Measurements from ENCODE around the gene RAET1L. TPM values are rescaled to one million over a fixed set of nuclear protein-coding genes. Genes with fewer than 3 reads are reported as not detected.
"Not testable (repeated sequence)": the region's sequence is repeated elsewhere in the genome, so short reads cannot be mapped to it uniquely, and the experiment has no call there.

The RAET1L gene, protein sequence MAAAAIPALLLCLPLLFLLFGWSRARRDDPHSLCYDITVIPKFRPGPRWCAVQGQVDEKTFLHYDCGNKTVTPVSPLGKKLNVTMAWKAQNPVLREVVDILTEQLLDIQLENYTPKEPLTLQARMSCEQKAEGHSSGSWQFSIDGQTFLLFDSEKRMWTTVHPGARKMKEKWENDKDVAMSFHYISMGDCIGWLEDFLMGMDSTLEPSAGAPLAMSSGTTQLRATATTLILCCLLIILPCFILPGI
- polyA plus RNA-seq (2013, experiment 1 of 2; ENCODE audit: insufficient read length), result not detected
- polyA plus RNA-seq (2013, experiment 2 of 2; ENCODE audit: insufficient read length), result not detected

DNA sequence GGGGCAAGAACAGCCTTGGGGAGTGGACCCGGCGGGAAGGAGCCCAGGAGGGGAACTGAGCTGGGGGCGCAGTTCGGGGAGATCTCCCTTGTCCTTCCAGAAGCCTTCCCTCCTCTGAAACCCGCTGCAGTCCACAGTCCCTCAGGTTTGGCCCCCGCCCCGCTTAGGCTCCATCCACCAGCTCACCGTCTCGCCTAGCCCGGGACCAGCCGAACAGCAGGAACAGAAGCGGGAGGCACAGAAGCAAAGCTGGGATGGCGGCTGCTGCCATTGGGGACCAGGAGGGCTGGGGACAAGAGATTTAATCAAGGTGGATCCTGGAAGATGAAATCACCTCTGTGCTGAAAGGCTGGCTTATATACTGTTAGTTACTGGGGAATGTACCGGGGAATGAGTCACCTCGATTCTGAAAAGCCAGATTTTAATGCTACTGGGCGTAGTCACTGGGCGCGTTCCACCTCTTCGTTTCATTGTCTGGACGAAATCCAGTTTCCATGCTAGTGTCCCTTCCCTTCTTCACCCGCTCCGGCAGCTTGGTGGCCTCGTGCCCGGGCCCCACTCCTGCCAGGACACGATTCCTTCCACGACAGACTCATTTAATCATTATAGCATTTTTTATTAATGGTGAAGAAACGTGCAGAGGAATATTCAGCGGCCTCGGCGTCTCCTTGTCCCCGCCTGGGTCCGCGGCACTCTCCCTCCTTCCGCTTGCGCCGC is at the start of gene RAET1L:
Gene RAET1L, minus strand, starts transcription at position 332 of the 717 bp plus-strand sequence. Its CDS starts 61 bp downstream, at position 271.
- peak; percentile 44 for DNase-seq

DNA sequence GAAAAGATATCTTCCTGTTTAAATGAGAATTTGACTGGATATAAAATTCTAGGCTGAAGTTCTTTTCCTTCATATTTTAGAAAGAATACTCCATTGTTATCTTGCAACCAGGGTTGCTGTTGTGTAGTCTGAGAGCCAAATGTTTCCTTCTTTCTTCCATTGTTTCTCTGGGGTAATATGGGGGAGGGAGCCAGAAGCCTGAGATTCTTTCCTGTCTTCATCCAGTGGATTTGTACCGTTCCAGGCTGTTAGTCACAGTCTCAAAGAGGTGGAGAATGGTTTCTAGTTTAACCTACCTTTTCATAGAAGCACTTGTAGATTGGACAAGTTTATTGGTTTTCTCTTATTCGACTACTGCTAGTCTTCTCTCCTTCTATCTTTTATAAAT is 49.7 kb upstream of the RAET1L start:
- DNase-seq, result no peak

- DNase-seq, result not testable (repeated sequence)
Measured at GRCh38 chr6:150074396-150075033, 49.2 kb upstream of the RAET1L start.

DNA sequence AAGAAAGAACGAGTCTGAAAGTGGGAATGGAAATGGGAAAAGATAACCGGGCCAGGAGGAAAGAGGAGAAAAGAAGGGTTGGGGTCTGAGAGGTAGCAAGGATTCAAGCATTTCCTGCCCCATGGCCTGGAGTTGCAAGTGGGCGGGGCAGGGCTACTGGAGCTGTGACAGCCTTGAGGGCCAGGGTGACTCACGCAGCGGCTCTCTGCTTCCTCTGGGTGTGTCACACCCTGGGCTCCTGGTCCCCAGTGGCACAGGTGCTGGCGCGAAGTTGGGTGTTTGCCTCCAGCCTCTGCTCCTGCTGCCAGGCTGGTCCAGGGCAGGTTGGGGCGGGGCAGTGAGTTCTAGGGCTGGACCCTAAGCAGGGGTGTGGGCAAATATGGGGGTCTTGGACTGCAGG is 46.9 kb upstream of the RAET1L start:
- DNase-seq, result peak; percentile 28

DNA sequence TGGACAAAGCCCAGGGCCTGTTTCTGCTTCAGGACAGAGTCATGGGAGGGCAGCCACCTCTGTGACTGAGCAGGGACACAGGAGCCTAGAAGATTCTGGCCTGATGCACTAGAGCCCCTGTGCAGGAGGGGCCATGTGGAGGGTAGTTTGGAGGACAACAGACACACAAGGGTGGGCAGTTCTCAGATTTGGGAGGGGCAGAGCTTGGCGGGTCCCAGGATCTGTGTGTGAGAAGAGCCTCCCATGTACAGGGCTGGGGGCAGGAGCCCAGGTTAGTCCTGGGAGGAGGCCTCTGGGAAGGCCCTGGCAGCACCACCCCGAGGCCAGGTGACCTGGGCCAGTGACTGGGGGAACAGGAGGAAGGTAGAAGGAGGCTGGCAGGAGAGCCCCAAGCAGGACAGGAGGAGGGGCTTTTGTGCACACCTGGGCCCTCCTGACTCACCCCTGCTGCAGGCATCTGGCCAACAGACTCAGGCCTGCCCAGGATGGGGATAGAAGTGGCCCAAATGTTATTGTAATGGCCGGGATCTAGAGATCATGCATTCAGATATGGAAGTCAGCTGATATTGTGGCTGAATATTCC is 45.0 kb upstream of the RAET1L start:
- DNase-seq, result no peak

DNA sequence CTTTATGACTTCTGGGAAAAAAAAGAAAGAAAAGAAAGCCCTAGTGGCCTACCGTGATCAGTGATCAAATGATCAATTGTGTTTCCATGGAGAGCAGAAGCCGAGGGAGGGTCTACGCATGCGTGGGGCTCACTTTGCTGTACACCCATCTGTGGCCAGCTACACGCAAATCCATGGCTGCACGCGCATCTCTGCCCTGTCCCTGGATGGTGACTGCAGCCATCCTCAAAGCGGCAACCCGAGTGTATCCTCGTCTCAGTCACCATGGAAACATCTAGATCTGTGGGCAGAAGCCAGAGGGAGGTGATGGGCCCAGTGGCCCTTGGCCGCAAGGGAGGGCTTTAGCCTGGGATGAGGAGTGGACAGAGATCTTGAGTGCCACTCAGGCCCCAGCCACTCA is 44.4 kb upstream of the RAET1L start:
- DNase-seq, result no peak

GRCh38 chr6:150068720-150069648 is 43.7 kb upstream of the RAET1L start, which contains the start of gene ULBP3:
Gene ULBP3 (minus strand): TSS chr6:150069121. CDS start chr6:150069066, 55 bp downstream.
- peak; percentile 97 for DNase-seq

- DNase-seq, result no peak
Measured at GRCh38 chr6:150068151-150068550, 42.8 kb upstream of the RAET1L start.

DNA sequence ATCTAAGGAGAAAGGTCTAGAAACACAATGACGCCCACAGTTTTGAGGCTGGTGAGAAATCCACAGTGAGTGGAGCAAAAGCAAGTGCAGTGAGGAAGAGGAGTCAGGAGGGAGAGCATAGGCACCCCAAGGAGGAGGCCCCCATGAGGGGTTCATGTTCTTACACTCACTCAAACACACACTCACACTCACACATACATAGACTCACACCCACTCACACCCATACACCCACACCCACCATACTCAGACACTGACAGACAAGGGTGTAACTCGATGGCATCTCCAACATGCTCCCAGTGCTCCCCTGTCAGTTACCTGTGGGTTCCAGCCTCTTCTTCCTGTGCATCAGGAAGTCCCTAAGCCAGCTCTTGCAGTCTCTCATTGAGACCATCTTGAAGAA is 39.8 kb upstream of the RAET1L start:
- DNase-seq, result no peak

DNA sequence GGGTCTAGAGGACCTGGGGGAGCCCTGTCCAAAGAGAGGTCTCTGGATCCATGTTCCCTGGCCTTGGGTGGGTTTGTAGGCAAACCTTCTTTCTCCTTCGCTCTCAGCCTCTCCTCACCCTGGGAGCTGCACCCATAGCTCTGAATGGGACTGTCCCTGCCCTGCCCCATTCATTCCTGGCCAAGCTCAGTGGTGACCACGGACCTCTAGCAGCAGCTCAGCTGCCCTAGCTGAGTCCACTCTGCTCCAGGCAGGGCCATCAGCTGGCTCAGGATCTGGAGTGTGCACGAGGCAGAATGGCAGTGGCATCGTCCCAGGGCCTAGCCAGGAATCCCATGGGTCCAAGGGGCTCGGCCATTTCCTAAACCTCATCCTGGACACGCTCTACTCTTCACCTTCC is 38.3 kb upstream of the RAET1L start:
- DNase-seq, result no peak

- DNase-seq, result not testable (repeated sequence)
Measured at GRCh38 chr6:150059973-150060372, 34.6 kb upstream of the RAET1L start.

GRCh38 chr6:150058986-150059385 is 33.7 kb upstream of the RAET1L start:
- DNase-seq, result no peak

- DNase-seq, result no peak
Measured at GRCh38 chr6:150058231-150058792, 33.0 kb upstream of the RAET1L start.

DNA sequence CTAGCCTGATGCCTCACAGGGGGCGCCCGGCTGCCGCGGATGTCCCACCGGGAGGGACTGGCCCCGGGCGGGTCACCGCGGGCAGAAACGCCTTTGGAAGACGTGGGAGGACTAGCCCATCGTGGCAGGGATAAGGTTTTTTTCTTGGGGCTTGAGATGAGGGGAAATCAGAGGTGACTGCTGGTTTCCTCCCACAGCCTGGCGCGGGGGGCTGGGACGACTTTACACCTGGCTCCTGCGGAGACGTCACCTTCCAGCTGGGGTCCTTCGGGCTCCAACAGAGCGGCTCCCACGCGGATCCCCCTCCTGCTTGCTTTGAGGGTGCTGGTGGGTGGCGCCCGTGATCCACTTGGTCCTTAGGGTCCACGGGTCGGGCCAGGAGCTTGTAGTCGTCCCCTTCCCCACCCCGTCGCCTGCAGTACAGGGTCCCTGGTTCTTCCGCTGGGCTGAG is 32.2 kb upstream of the RAET1L start:
- DNase-seq, result no peak

GRCh38 chr6:150056916-150057315 is 31.6 kb upstream of the RAET1L start:
- DNase-seq, result no peak

GRCh38 chr6:150056156-150056555 is 30.8 kb upstream of the RAET1L start:
- no peak for DNase-seq

DNA sequence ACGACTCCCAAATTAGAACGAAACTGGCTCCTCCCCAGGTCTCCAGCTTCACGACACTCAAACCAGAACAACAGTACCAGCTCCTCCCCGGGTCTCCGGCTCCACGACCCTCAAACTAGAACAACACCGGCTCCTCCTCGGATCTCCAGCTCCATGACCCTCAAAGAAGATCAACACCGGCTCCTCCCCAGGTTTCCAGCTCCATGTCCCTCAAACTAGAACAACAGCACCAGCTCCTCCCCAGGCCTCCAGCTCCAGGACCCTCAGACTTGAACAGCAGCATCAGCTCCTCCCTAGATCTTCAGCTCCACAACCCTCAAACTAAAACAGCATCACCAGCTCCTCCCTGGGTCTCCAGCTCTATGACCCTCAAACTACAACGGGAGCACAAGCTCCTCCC is 29.8 kb upstream of the RAET1L start:
- DNase-seq, result no peak

DNA sequence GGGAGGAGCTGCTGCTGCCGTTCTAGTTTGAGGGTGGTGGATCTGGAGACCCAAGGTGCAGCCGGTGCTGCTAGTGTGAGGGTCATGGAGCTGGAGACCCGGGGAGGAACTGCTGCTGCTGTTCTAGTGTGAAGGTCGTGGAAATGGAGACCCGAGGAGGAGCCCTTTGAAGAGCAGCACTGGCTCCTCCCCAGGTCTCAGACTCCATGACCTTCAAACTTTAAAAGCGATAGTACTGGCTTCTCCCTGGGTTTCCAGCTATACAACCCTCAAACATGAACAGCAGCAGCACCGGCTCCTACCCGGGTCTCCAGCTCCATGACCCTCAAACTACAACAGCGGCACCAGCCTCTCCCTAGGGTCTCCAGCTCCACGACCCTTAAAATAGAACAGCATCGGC is 28.1 kb upstream of the RAET1L start:
- DNase-seq, result no peak

DNA sequence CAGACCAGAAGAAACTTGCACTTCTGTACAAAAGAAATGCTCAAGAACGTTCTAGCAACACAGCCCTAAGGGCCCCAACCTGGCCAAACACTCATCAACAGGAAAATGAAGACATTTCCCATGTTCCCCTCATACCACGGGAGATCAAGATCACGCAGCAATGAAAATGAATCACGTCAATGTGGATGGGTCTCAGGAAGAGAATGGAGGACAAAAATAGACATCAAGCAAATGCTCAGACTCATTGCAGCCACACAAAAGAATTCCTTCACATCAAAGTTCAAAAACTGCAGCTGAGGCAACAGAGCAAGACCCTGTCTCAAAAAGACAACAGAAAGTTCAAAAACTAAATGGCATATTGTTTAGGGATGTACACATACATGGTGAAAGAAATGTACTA is 25.5 kb upstream of the RAET1L start:
- DNase-seq, result no peak

DNA sequence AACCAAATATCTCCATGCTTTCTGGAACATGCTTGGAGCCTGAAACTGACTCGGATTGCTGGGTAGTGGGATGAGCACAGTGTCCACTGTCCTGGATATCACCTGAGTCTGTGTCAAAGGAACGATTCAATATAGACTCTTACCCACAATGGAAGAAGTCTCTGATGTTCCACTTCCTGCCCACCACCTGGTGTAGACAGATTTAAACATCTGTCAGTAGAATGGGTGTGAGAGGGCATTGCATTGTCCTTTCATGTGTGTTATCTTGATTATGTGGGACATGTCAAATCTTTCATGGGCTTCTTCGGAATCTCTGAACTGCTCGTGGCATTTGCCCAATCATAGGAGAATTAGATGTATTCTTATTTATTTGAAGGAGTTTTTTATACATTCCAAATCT is 22.8 kb upstream of the RAET1L start:
- DNase-seq, result no peak

GRCh38 chr6:150046943-150047342 is 21.6 kb upstream of the RAET1L start:
- DNase-seq, result no peak
